Astrocyte (in vitro differentiated cells and primary cell): Measurements from ENCODE around the gene SLC35B1.

Experiments used
- EZH2 ChIP-seq: IDR thresholded peaks from 2 replicates; pipeline ENCODE4 v1.6.1; 2012; ENCODE audit warnings: mild to moderate bottlenecking, low read length, inconsistent platforms; ENCODE audit not compliant: insufficient read depth
- TF ChIP-seq, protein P1 (sequence below): IDR thresholded peaks from 2 replicates; pipeline ENCODE4 v1.5.1; 2011; ENCODE audit warnings: low read depth, mild to moderate bottlenecking, inconsistent platforms, low read length, moderate library complexity; ENCODE audit not compliant: insufficient read depth

GRCh38 chr17:49753959-49754391, 46.2 kb upstream of the SLC35B1 start:
- TF ChIP-seq, protein P1, sequence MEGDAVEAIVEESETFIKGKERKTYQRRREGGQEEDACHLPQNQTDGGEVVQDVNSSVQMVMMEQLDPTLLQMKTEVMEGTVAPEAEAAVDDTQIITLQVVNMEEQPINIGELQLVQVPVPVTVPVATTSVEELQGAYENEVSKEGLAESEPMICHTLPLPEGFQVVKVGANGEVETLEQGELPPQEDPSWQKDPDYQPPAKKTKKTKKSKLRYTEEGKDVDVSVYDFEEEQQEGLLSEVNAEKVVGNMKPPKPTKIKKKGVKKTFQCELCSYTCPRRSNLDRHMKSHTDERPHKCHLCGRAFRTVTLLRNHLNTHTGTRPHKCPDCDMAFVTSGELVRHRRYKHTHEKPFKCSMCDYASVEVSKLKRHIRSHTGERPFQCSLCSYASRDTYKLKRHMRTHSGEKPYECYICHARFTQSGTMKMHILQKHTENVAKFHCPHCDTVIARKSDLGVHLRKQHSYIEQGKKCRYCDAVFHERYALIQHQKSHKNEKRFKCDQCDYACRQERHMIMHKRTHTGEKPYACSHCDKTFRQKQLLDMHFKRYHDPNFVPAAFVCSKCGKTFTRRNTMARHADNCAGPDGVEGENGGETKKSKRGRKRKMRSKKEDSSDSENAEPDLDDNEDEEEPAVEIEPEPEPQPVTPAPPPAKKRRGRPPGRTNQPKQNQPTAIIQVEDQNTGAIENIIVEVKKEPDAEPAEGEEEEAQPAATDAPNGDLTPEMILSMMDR: no peak
- TF ChIP-seq EZH2: no peak
